Measurements from ENCODE around the gene CDK11B. TPM values are rescaled to one million over a fixed set of nuclear protein-coding genes. Genes with fewer than 3 reads are reported as not detected.
A peak's percentile ranks its signal among the peaks of the same experiment; 100 is the strongest.

Gene CDK11B
- polyA plus RNA-seq, 1 experiment: 6.3 TPM

- no peak overlapping the region for H3K4me3 ChIP-seq (ENCODE audit: low read depth, low read length)
- no peak for DNase-seq (ENCODE audit: low read depth)
- ChIA-PET POLR2A (no interaction called here), CTCF (interaction anchor here (3.4 kb wide), 1 partner anchor 13 kb away, joined by 13 read pairs; the partner anchor contains the start of gene MIB2)
- no peaks in the 10 kb centered on the region for H3K36me3 ChIP-seq (ENCODE audit: control insufficient read depth, insufficient read depth, low read length)
- TF ChIP-seq CTCF (IDR thresholded peaks at IDR 0.05; ENCODE audit: insufficient read depth, low read depth, low read length): no peak
- peaks cover 5% of the 10 kb centered on the region; the same call in 1 of the 2 replicates for H3K27me3 ChIP-seq (ENCODE audit: control insufficient read depth, insufficient read depth, low read length)
Observed at GRCh38 chr1:1601564-1602303, 57.1 kb downstream of the CDK11B start.

- POLR2A ChIA-PET: no interaction called here
- CTCF ChIA-PET: no interaction called here
- Histone ChIP-seq H3K36me3 (ENCODE audit: control insufficient read depth, insufficient read depth, low read length) (no peaks in the 10 kb centered on the region), H3K27me3 (ENCODE audit: control insufficient read depth, insufficient read depth, low read length) (peaks cover 9% of the 10 kb centered on the region), H3K4me3 (ENCODE audit: low read depth, low read length) (no peak overlapping the region)
- DNase-seq (ENCODE audit: low read depth): no peak
- no peak for TF ChIP-seq CTCF (IDR thresholded peaks at IDR 0.05; ENCODE audit: insufficient read depth, low read depth, low read length)
Observed at GRCh38 chr1:1600861-1601563, 57.8 kb downstream of the CDK11B start.

- Histone ChIP-seq H3K27me3 (ENCODE audit: control insufficient read depth, insufficient read depth, low read length) (peaks cover 9% of the 10 kb centered on the region), H3K36me3 (ENCODE audit: control insufficient read depth, insufficient read depth, low read length) (no peaks in the 10 kb centered on the region), H3K4me3 (ENCODE audit: low read depth, low read length) (peak within 1 kb of the TSS; percentile 47)
- ChIA-PET POLR2A (no interaction called here), CTCF (no interaction called here)
- TF ChIP-seq CTCF (IDR thresholded peaks at IDR 0.05; ENCODE audit: insufficient read depth, low read depth, low read length): no peak
- DNase-seq (ENCODE audit: low read depth): no peak
Observed at GRCh38 chr1:1599935-1600860, 58.6 kb downstream of the CDK11B start, which contains the start of gene FNDC10. Gene FNDC10, minus strand, starts transcription at chr1:1600135. Its CDS starts 120 bp downstream, at chr1:1600015.

- CTCF ChIA-PET: no interaction called here
- TF ChIP-seq CTCF (IDR thresholded peaks at IDR 0.05; ENCODE audit: insufficient read depth, low read depth, low read length): no peak
- no peaks in the 10 kb centered on the region for H3K36me3 ChIP-seq (ENCODE audit: control insufficient read depth, insufficient read depth, low read length)
- peaks cover 9% of the 10 kb centered on the region for H3K27me3 ChIP-seq (ENCODE audit: control insufficient read depth, insufficient read depth, low read length)
- H3K4me3 ChIP-seq (ENCODE audit: low read depth, low read length): peak overlapping the region; percentile 47
- DNase-seq (ENCODE audit: low read depth): no peak
- POLR2A ChIA-PET: no interaction called here
Observed at GRCh38 chr1:1599030-1599934, 59.5 kb downstream of the CDK11B start.

All from BJ (cell line).